K562 (cell line): ENCODE measurements around the gene SLC4A5. TPM values are rescaled to one million over a fixed set of nuclear protein-coding genes. Genes with fewer than 3 reads are reported as not detected.

ENCODE experiments used
- ARID1B ChIP-seq: fragments of 450-650 bp; IDR thresholded peaks from 2 replicates; pipeline ENCODE4 v1.6.1; 2016; ENCODE audit warnings: antibody characterized with exemption, mild to moderate bottlenecking, inconsistent platforms
- CHCHD3 ChIP-seq: fragments of 250-450 bp; sonication (Bioruptor Pico); IDR thresholded peaks from 2 replicates; pipeline ENCODE4 v2.1.2; 2022; ENCODE audit warnings: mild to moderate bottlenecking
- CREB3L1 ChIP-seq: fragments of 450-650 bp; IDR thresholded peaks from 2 replicates; pipeline ENCODE4 v1.6.1; 2014; ENCODE audit warnings: low read depth, mild to moderate bottlenecking, moderate library complexity, borderline replicate concordance
- CREM ChIP-seq: IDR thresholded peaks from 2 replicates; pipeline ENCODE4 v1.6.1; 2014; ENCODE audit warnings: antibody characterized with exemption, low read depth
- ETS1 ChIP-seq: conservative IDR thresholded peaks from 2 replicates; pipeline ENCODE4 v1.6.1; 2011; ENCODE audit warnings: low read depth, mild to moderate bottlenecking, low read length; ENCODE audit not compliant: control insufficient read depth
- KLF16 ChIP-seq: IDR thresholded peaks from 2 replicates; pipeline ENCODE4 v1.6.1; 2016; ENCODE audit warnings: antibody characterized with exemption
- OTX1 ChIP-seq: fragments of 450-650 bp; formaldehyde crosslinking; IDR thresholded peaks from 2 replicates; pipeline ENCODE4 v1.4.0; 2022; ENCODE audit warnings: mild to moderate bottlenecking
- PHF20 ChIP-seq: fragments of 450-650 bp; IDR thresholded peaks from 2 replicates; pipeline ENCODE4 v1.6.1; 2018; ENCODE audit not compliant: partially characterized antibody
- PML ChIP-seq: IDR thresholded peaks from 2 replicates; pipeline ENCODE4 v1.6.1; 2012; ENCODE audit warnings: low read length, inconsistent platforms
- RBBP5 ChIP-seq: fragments of 200-600 bp; sonication (generic); IDR thresholded peaks from 2 replicates; pipeline ENCODE4 v1.6.1; 2012; ENCODE audit warnings: borderline replicate concordance, mild to moderate bottlenecking, low read length, control low read depth, inconsistent platforms; ENCODE audit not compliant: insufficient read depth, poor library complexity, severe bottlenecking
- RBFOX2 ChIP-seq: fragments of 200-400 bp; formaldehyde crosslinking; IDR thresholded peaks from 2 replicates; pipeline ENCODE4 v1.6.1; 2017; ENCODE audit warnings: low read depth, mild to moderate bottlenecking, low read length, moderate library complexity
- TCF7 ChIP-seq: sonication (generic); IDR thresholded peaks from 2 replicates; pipeline ENCODE4 v1.6.1; 2016; ENCODE audit warnings: antibody characterized with exemption, borderline replicate concordance
- TEAD4 ChIP-seq, 2 experiments: sonication (generic) in 1 of 2; formaldehyde crosslinking in 1 of 2; IDR thresholded peaks; 2 replicates each; pipeline versions ENCODE4 v1.6.1 to v1.8.0; 2012 to 2022; ENCODE audit warnings: borderline replicate concordance in 1 of 2, inconsistent platforms in 1 of 2, low read length in 1 of 2, mild to moderate bottlenecking in 1 of 2, missing genetic modification reagents in 1 of 2
- YBX1 ChIP-seq: fragments of 450-650 bp; IDR thresholded peaks from 2 replicates; pipeline ENCODE4 v1.7.1; 2016; ENCODE audit warnings: mild to moderate bottlenecking
- polyA plus RNA-seq, 8 experiments: library from polyadenylated mRNA; depleted of rRNA in 4 of 8; stranded (reverse) in 5 of 8; unstranded in 3 of 8; fragments of >200 nt; fragmentation: Nextera tagmentation in 2 of 8; fragmentation: Illumina TruSeq in 1 of 8; extraction: Ambion mirVana in 2 of 8; extraction: Trizol in 1 of 8; gene quantifications; 2 replicates each; pipeline versions ENCODE4 v1.2.1 to v1.2.3, GENCODE V29; 2011 to 2014; ENCODE audit warnings: inconsistent platforms in 1 of 8, missing spikeins in 1 of 8
- total RNA-seq, 7 experiments: library from RNA; depleted of rRNA in 6 of 7; stranded (reverse); fragments of >200 nt in 6 of 7; fragmentation: Illumina TruSeq in 2 of 7; extraction: Trizol in 2 of 7; gene quantifications; 2 replicates each; pipeline versions ENCODE4 v1.2.1 to v1.2.3, GENCODE V29; 2011 to 2021; ENCODE audit warnings: low replicate concordance in 1 of 7
- TF ChIP-seq, protein P1 (sequence below), 2 experiments: fragments of 450-650 bp in 1 of 2; IDR thresholded peaks; 2 replicates each; pipeline ENCODE4 v1.6.1; 2011 to 2017; ENCODE audit warnings: low read depth in 2 of 2, antibody characterized with exemption in 1 of 2, borderline replicate concordance in 1 of 2, low read length in 1 of 2, mild to moderate bottlenecking in 1 of 2, mixed read lengths in 1 of 2; ENCODE audit not compliant: control insufficient read depth in 1 of 2
- TF ChIP-seq, protein P2 (sequence below): sonication (generic); formaldehyde crosslinking; IDR thresholded peaks from 2 replicates; pipeline ENCODE4 v1.4.0; 2020; ENCODE audit warnings: mild to moderate bottlenecking, missing genetic modification reagents

Gene SLC4A5
- total and polyA plus RNA-seq, 9 of the 15 experiments (the other 6 are each of a cell fraction or from before 2014, with no cell fraction given): 0.03 to 0.77 (median 0.14) TPM; not detected in 1

- TF ChIP-seq KLF16 (no peak; the same call in 1 of the 2 replicates), CHCHD3 (CRISPR knock-in tag) (0 out of 2 replicates have a peak, but pooled peaks have one; percentile 14), YBX1 (no peak), RBBP5 (peak; percentile 96), ARID1B (peak; percentile 31; the same call in 1 of the 2 replicates), PML (peak; percentile 62; the same call in 1 of the 2 replicates), RBFOX2 (peak; percentile 100), PHF20 (peak; percentile 72), OTX1 (0 out of 2 replicates have a peak, but pooled peaks have one; percentile 2), CREM (peak; percentile 31; the same call in 1 of the 2 replicates), CREB3L1 (peak; percentile 78), TCF7 (no peak), TEAD4 (IDR thresholded peaks at IDR 0.05; ENCODE audit: low read length) (0 out of 2 replicates have a peak, but pooled peaks have one; percentile 8), TEAD4 (CRISPR knock-in tag; IDR thresholded peaks at IDR 0.05; ENCODE audit: borderline replicate concordance) (no peak), ETS1 (peak; percentile 49; the same call in 1 of the 2 replicates)
- TF ChIP-seq, protein P1, sequence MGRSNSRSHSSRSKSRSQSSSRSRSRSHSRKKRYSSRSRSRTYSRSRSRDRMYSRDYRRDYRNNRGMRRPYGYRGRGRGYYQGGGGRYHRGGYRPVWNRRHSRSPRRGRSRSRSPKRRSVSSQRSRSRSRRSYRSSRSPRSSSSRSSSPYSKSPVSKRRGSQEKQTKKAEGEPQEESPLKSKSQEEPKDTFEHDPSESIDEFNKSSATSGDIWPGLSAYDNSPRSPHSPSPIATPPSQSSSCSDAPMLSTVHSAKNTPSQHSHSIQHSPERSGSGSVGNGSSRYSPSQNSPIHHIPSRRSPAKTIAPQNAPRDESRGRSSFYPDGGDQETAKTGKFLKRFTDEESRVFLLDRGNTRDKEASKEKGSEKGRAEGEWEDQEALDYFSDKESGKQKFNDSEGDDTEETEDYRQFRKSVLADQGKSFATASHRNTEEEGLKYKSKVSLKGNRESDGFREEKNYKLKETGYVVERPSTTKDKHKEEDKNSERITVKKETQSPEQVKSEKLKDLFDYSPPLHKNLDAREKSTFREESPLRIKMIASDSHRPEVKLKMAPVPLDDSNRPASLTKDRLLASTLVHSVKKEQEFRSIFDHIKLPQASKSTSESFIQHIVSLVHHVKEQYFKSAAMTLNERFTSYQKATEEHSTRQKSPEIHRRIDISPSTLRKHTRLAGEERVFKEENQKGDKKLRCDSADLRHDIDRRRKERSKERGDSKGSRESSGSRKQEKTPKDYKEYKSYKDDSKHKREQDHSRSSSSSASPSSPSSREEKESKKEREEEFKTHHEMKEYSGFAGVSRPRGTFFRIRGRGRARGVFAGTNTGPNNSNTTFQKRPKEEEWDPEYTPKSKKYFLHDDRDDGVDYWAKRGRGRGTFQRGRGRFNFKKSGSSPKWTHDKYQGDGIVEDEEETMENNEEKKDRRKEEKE (IDR thresholded peaks at IDR 0.05; ENCODE audit: borderline replicate concordance in 1 of 2, control insufficient read depth in 1 of 2, low read depth in 2 of 2, low read length in 1 of 2): 0 out of 4 replicates have a peak, but pooled peaks of 1 of the 2 experiments have one; percentile 16
- TF ChIP-seq, protein P2, sequence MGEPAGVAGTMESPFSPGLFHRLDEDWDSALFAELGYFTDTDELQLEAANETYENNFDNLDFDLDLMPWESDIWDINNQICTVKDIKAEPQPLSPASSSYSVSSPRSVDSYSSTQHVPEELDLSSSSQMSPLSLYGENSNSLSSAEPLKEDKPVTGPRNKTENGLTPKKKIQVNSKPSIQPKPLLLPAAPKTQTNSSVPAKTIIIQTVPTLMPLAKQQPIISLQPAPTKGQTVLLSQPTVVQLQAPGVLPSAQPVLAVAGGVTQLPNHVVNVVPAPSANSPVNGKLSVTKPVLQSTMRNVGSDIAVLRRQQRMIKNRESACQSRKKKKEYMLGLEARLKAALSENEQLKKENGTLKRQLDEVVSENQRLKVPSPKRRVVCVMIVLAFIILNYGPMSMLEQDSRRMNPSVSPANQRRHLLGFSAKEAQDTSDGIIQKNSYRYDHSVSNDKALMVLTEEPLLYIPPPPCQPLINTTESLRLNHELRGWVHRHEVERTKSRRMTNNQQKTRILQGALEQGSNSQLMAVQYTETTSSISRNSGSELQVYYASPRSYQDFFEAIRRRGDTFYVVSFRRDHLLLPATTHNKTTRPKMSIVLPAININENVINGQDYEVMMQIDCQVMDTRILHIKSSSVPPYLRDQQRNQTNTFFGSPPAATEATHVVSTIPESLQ (CRISPR knock-in tag): peak; percentile 77; the same call in 1 of the 2 replicates
These were observed 164.8 kb downstream of the SLC4A5 start, which contains the start of gene MOB1A (continued) for GRCh38 chr2:74178211-74179062.
